WI38 (cell line): Measurements from ENCODE around the gene RTF2.

ENCODE experiments used
- H3K4me3 ChIP-seq: 2 replicates; pipeline ENCODE4 v1.5.1; 2011; ENCODE audit warnings: low read depth, mild to moderate bottlenecking, control low read depth, low read length
- CTCF ChIP-seq: IDR thresholded peaks from 2 replicates; pipeline ENCODE4 v1.5.1; 2012; ENCODE audit warnings: low read depth, mild to moderate bottlenecking, control low read depth, low read length

RTF2 gene

GRCh38 chr20:56429502-56429901, 38.9 kb upstream of the RTF2 start:
- TF ChIP-seq CTCF = no peak

GRCh38 chr20:56429941-56430340, 38.5 kb upstream of the RTF2 start:
- H3K4me3 ChIP-seq = 0 out of 2 replicates have a peak overlapping the region, but pooled peaks have one; percentile 4
- TF ChIP-seq CTCF = no peak

More at GRCh38 chr20:56429502-56429901, 38.9 kb upstream of the RTF2 start:
- 0 out of 2 replicates have a peak overlapping the region, but pooled peaks have one; percentile 9 for H3K4me3 ChIP-seq

- TF ChIP-seq CTCF = no peak
- H3K4me3 ChIP-seq = no peak overlapping the region
These were observed 38.0 kb upstream of the RTF2 start for GRCh38 chr20:56430461-56430860.

GRCh38 chr20:56430957-56431356, 37.5 kb upstream of the RTF2 start:
- H3K4me3 ChIP-seq = no peak overlapping the region
- TF ChIP-seq CTCF = no peak

GRCh38 chr20:56431471-56431870, 37.0 kb upstream of the RTF2 start:
- H3K4me3 ChIP-seq = no peak overlapping the region
- no peak for TF ChIP-seq CTCF

- no peak overlapping the region for H3K4me3 ChIP-seq
- TF ChIP-seq CTCF = no peak
These were observed 35.1 kb upstream of the RTF2 start for GRCh38 chr20:56433221-56433879.

- TF ChIP-seq CTCF = no peak
- no peak overlapping the region for H3K4me3 ChIP-seq
These were observed 34.6 kb upstream of the RTF2 start for GRCh38 chr20:56433880-56434255.
